ENCODE measurements around the gene EEA1. TPM values are rescaled to one million over a fixed set of nuclear protein-coding genes. Genes with fewer than 3 reads are reported as not detected.

Gene EEA1
- total and polyA plus RNA-seq, 2 of the 8 experiments (the other 6 are each of a cell fraction or from before 2014, with no cell fraction given): 1.0 to 18.8 TPM

- H3K79me2 ChIP-seq (ENCODE audit: control insufficient read depth in 1 of 2, insufficient read depth in 2 of 2, low read length in 2 of 2): no peaks in the 10 kb centered on the region
- H4K5ac ChIP-seq (ENCODE audit: insufficient read length, low read depth, low read length): no peak overlapping the region
- no peak for FAIRE-seq
- H3K4me1 ChIP-seq (replicated peaks in 1 of 4; ENCODE audit: control insufficient read depth in 3 of 4, insufficient read depth in 4 of 4, low read length in 3 of 4): no peaks in the 10 kb centered on the region; a peak in 1 of 7 replicates
- peak; percentile 16 to 24; a peak in 2 of 4 replicates for TF ChIP-seq RAD21 (IDR thresholded peaks at IDR 0.05 in 1 of 2, conservative IDR thresholded peaks at IDR 0.05 in 1 of 2; ENCODE audit: low read depth in 2 of 2, low read length in 2 of 2)
- TF ChIP-seq ATF3 (IDR thresholded peaks at IDR 0.05; ENCODE audit: insufficient read depth, low read depth, low read length): no peak
- no peak for TF ChIP-seq TAF1 (IDR thresholded peaks at IDR 0.05; ENCODE audit: low read depth, low read length)
- TF ChIP-seq POLR2A (IDR thresholded peaks at IDR 0.05; ENCODE audit: control extremely low read depth in 1 of 2, low read depth in 2 of 2, low read length in 2 of 2): no peak
- TF ChIP-seq CTCF (IDR thresholded peaks at IDR 0.05; ENCODE audit: control extremely low read depth in 1 of 3, insufficient read depth in 1 of 3, low read depth in 1 of 3, low read length in 3 of 3): peak in 1 of 3 experiments; percentile 20; a peak in 2 of 4 replicates
- no peak overlapping the region for H3K4ac ChIP-seq (replicated peaks; ENCODE audit: insufficient read length, low read depth, low read length)
- no peak overlapping the region for H3K4me3 ChIP-seq (ENCODE audit: extremely low read depth in 1 of 4, insufficient read depth in 2 of 4, low read depth in 3 of 4, low read length in 4 of 4)
- H3K23me2 ChIP-seq (ENCODE audit: low read depth, low read length): no peaks in the 10 kb centered on the region
- no peak for DNase-seq (ENCODE audit: low read depth in 1 of 2, low spot score in 2 of 2)
- no peak overlapping the region for H3K27ac ChIP-seq (ENCODE audit: low read depth, low read length)
- no peak overlapping the region for H2BK12ac ChIP-seq (ENCODE audit: low read depth, low read length)
- POLR2A ChIA-PET (ENCODE audit: partially characterized antibody): interaction anchor here (0.6 kb wide), 1 partner anchor 13 kb away, joined by 3 read pairs; no protein-coding TSS in a partner anchor
- H4K20me1 ChIP-seq (replicated peaks in 1 of 2; ENCODE audit: control insufficient read depth in 1 of 2, insufficient read depth in 2 of 2, low read length in 2 of 2): no peaks in the 10 kb centered on the region
- H3K23ac ChIP-seq (ENCODE audit: insufficient read length): no peak overlapping the region
- WGBS, 2 experiments (ENCODE audit: extremely low coverage in 1 of 2, insufficient coverage in 1 of 2, insufficient read length in 1 of 2, insufficient replicate concordance in 2 of 2, low coverage in 1 of 2, low lambda C conversion rate in 2 of 2, missing lambda C conversion rate in 1 of 2): 91% methylated on average over 6 of the region's 6 CpGs; no CpG with 5 or more reads in 1 of the 2 experiments
- no peaks in the 10 kb centered on the region for H3K36me3 ChIP-seq (ENCODE audit: control insufficient read depth in 2 of 4, insufficient read depth in 4 of 4, low read length in 3 of 4)
- H3K18ac ChIP-seq (ENCODE audit: extremely low read depth, low read length): no peak overlapping the region
- H3K4me2 ChIP-seq (ENCODE audit: insufficient read depth in 1 of 2, low read depth in 2 of 2, low read length in 2 of 2): no peak overlapping the region
- H2BK5ac ChIP-seq (ENCODE audit: low read depth, low read length): no peak overlapping the region
- no peak overlapping the region for H2AK5ac ChIP-seq (ENCODE audit: low read depth, low read length)
- no peak overlapping the region for H2BK15ac ChIP-seq (ENCODE audit: low read length)
- H3K9ac ChIP-seq (replicated peaks in 1 of 4; ENCODE audit: extremely low read depth in 1 of 4, low read depth in 3 of 4, low read length in 3 of 4): no peak overlapping the region
- no peak overlapping the region for H2BK120ac ChIP-seq (replicated peaks; ENCODE audit: low read depth, low read length)
- no peaks in the 10 kb centered on the region for H3K27me3 ChIP-seq (replicated peaks in 1 of 4; ENCODE audit: control insufficient read depth in 3 of 4, extremely low read depth in 1 of 4, insufficient read depth in 3 of 4, low read length in 3 of 4)
- H4K8ac ChIP-seq (ENCODE audit: extremely low read depth, insufficient read depth, low read length): no peak overlapping the region
- no peaks in the 10 kb centered on the region for H3K79me1 ChIP-seq (ENCODE audit: low read depth, low read length)
- H2AFZ ChIP-seq (ENCODE audit: low read length): no peak overlapping the region
- H2BK20ac ChIP-seq (ENCODE audit: low read length): no peak overlapping the region
- no peak overlapping the region for H3K56ac ChIP-seq (replicated peaks; ENCODE audit: insufficient read length, low read depth, low read length)
- CTCF ChIA-PET (ENCODE audit: partially characterized antibody): interaction anchor here (0.6 to 2.0 kb wide), 9 partner anchors 10 to 158 kb away, joined by 3 to 6 read pairs (median 4); no protein-coding TSS in a partner anchor
- H4K91ac ChIP-seq (replicated peaks; ENCODE audit: insufficient read length, low read length): no peak overlapping the region
- no peaks in the 10 kb centered on the region for H3K9me3 ChIP-seq (ENCODE audit: insufficient read depth in 2 of 2, low read depth in 1 of 2, low read length in 1 of 2)
- H3K14ac ChIP-seq (ENCODE audit: insufficient read length): no peak overlapping the region
Observed at GRCh38 chr12:92943482-92944250, 14.6 kb upstream of the EEA1 start.

All from H1 (cell line).